Measurements from ENCODE around the gene ALG10B.
"Not testable (repeated sequence)": the region's sequence is repeated elsewhere in the genome, so short reads cannot be mapped to it uniquely, and the experiment has no call there.

Gene ALG10B, protein sequence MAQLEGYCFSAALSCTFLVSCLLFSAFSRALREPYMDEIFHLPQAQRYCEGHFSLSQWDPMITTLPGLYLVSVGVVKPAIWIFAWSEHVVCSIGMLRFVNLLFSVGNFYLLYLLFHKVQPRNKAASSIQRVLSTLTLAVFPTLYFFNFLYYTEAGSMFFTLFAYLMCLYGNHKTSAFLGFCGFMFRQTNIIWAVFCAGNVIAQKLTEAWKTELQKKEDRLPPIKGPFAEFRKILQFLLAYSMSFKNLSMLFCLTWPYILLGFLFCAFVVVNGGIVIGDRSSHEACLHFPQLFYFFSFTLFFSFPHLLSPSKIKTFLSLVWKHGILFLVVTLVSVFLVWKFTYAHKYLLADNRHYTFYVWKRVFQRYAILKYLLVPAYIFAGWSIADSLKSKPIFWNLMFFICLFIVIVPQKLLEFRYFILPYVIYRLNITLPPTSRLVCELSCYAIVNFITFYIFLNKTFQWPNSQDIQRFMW

DNA sequence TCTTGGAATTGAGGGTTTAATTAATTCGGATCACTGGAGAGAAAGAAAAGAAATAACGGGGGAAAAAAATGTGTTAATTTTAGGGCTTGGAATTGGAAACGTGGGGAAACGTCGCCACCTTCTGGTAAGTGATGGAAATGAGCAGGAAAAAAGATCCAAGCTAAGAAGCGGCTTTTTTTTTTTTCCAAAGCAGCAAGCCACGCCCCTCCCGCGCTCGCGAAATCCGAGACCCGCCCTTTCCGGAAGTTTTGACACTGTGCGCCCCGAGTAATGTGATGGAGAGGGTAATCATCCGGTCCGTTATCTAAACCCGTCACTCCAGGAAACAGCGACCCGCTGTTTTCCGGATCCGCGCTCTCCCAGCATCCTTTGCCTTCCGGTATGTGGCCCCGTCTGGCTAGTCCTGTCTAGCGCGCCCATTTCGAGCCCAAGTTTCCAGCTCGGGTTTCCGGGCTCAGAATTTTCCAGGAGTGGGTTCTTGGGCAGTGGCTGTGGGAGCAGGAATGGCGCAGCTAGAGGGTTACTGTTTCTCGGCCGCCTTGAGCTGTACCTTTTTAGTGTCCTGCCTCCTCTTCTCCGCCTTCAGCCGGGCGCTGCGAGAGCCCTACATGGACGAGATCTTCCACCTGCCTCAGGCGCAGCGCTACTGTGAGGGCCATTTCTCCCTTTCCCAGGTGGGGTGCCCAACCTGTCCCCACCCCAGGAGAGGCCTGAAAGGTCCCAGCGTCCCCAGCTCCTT is at the start of gene ALG10B:
ALG10B (plus strand) TSS at position 384 of the 739 bp plus-strand sequence; CDS start at position 504, 120 bp downstream.
- peak; percentile 75 to 91 (median 84) for DNase-seq (ENCODE audit: low read depth in 3 of 3)

GRCh38 chr12:38268612-38269011 is 48.0 kb upstream of the ALG10B start:
- no peak for DNase-seq (ENCODE audit: low read depth in 3 of 3)

DNA sequence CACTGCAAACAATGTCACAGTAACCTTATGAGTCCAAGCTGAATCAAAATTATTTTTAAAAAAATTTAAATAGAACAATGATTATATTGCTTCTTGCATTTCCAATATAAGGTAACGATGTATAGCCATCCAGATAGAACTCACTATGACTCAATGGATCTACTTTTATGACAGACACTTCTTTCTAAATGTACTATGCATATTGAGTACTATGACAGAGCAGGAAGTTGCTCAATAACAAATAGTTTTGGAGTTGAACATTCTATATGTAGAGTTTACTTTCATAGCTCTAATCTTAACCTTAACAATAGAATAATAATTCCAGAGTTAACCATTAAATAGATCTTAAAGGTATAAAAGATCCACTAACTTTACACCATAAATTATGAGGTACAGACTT is 46.7 kb upstream of the ALG10B start:
- no peak for DNase-seq (ENCODE audit: low read depth in 3 of 3)

DNA sequence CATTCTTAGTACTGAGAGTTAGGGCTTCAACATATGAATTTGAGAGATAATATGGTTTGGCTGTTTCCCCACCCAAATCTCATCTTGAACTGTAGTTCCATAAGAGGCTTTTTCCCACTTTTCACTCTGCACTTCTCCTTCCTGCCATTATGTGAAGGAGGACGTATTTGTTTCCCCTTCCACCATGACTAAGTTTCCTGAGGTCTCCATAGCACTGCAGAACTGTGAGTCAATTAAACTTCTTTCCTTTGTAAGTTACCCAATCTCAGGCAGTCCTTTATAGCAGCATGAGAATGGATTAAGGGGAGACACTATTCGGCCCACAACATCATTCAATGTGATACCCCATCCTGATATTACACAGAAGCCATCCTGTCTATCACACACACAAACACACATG is 36.8 kb upstream of the ALG10B start:
- no peak for DNase-seq (ENCODE audit: low read depth in 3 of 3)

GRCh38 chr12:38282886-38283285 is 33.7 kb upstream of the ALG10B start:
- DNase-seq (ENCODE audit: low read depth in 3 of 3): no peak

GRCh38 chr12:38289396-38289795 is 27.2 kb upstream of the ALG10B start:
- no peak for DNase-seq (ENCODE audit: low read depth in 3 of 3)

- no peak for DNase-seq (ENCODE audit: low read depth in 3 of 3)
Measured at GRCh38 chr12:38291160-38291559, 25.4 kb upstream of the ALG10B start.

DNA sequence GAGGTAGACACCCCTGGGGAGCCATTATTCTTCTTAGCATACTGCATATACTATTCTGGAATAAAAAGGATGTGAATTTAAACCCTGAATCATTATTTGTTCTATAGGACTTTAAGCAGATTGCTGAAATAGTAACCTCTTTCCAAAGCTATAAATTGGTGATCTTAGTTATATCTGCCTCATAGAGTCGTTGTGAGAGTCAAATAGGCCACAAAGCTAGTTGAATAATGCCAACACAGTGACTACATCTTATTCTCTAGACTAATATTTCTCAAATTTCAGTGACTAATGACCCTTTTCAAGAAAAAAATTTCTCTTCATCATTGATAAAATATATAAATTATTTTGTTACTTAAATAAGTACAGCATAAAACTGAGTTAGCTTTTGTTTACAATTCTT is 13.6 kb upstream of the ALG10B start:
- DNase-seq (ENCODE audit: low read depth in 3 of 3): not testable (repeated sequence)

GRCh38 chr12:38321966-38322365 is 5.4 kb downstream of the ALG10B start:
- not testable (repeated sequence) for DNase-seq (ENCODE audit: low read depth in 3 of 3)

GRCh38 chr12:38324912-38325311 is 8.3 kb downstream of the ALG10B start:
- no peak for DNase-seq (ENCODE audit: low read depth in 3 of 3)

- DNase-seq (ENCODE audit: low read depth in 3 of 3): no peak
Measured at GRCh38 chr12:38327356-38327755, 10.8 kb downstream of the ALG10B start.

DNA sequence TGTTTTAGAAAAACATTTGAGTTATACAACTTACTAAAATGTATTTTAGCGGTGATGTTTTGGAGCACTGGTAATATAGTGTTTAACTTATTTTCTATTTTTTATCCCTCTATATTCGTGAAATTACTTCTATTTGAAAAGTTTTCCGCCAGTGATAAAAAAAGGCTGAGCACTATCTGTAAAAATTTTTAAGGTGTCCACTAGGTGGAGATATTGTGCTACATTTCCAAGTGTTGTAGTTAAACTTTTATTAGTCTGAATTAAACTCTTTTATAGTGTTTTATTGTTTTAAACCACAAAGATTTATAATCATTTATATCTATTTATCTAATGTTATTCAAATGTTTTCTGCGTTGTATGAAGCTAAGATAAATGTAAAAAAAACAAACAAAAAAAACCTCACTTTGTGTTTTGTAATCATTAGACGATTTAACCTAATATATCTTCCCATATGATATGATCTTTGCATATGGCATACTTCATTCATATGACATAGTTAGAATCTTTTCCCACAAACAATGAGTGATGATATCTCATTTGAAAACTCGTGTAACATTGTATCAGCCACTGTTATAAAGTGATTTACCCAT is 11.8 kb downstream of the ALG10B start:
- no peak for DNase-seq (ENCODE audit: low read depth in 3 of 3)

- not testable (repeated sequence) for DNase-seq (ENCODE audit: low read depth in 3 of 3)
Measured at GRCh38 chr12:38330414-38330813, 13.8 kb downstream of the ALG10B start.

DNA sequence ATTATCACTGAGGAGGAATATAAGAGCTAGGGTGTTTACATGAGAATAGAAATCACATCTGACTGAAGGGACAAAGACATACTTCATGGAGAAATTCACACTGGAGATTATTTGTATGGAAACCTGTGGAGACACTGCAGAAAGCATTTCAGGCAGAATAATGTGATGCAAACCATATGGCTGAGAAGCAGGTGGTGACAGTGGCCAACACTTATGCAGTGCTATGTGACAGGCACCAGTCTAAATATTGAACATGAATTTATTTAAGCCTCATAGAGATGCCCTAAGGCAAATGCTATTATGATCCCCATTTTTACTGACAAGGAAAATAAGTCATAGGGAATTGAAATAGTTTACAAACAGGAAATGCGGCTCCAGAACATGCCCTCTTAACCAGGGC is 16.2 kb downstream of the ALG10B start:
- no peak for DNase-seq (ENCODE audit: low read depth in 3 of 3)

- DNase-seq (ENCODE audit: low read depth in 3 of 3): no peak
Measured at GRCh38 chr12:38342444-38342843, 25.9 kb downstream of the ALG10B start.

GRCh38 chr12:38343256-38343655 is 26.7 kb downstream of the ALG10B start:
- DNase-seq (ENCODE audit: low read depth in 3 of 3): not testable (repeated sequence)

- not testable (repeated sequence) for DNase-seq (ENCODE audit: low read depth in 3 of 3)
Measured at GRCh38 chr12:38343916-38344315, 27.3 kb downstream of the ALG10B start.

DNA sequence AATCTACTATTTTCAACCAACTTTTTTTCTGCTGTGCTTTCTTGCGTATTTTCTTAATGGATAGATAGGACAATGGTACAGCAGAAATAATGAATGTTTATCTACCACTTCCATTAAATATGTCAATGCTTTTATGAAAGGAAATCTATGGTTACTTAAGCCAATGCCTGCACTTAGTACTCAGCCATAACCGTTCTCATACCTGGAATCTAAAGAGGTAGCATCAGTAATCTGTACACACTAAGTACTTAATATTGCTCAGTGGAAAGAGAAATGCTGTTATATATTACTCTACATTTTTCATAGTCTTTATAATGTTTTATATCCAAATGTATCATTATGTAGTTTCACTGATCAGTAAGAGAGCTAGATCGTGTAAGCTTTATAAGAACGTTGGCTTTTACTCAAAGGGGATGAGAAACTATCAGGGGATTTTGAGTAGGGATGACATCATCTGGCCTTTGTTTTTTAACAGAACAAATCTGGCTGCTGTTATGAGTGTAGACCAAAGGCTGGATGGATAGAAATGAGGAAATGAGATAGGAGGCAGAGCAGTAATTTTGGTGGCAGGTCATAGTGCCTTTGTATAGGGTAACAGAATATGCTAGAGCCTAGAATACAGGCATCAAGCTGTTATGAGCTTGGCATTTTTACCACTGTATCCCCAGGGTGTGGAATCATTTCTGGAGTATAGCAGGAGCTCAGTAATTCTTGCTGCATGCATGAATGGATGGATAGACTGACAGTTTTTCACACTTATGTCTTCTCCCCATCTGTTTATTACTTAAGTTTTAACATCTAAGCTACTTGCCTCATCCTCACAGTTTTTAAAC is 34.0 kb downstream of the ALG10B start:
- no peak for DNase-seq (ENCODE audit: low read depth in 3 of 3)

GRCh38 chr12:38351175-38351508 is 34.6 kb downstream of the ALG10B start:
- DNase-seq (ENCODE audit: low read depth in 3 of 3): not testable (repeated sequence)

DNA sequence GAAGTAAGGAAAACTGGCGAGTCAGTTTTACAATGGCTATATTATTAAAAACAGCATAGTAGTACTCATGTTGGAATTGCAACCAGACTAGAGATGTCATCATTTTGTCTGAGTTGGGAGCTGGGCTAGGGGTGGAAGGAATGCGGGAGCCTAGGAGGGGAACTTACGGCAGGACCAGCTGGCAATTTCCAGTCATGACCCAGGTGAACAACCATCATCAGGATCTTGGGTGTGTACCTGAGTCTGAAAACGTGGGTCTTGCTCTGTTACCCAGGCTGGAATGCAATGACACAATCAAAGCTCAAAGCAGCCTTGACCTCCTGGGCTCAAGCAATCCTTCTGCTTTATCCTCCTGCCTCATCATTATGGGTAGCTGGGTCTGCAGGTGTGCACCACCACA is 50.9 kb downstream of the ALG10B start:
- no peak for DNase-seq (ENCODE audit: low read depth in 3 of 3)

GRCh38 chr12:38370311-38370710 is 53.7 kb downstream of the ALG10B start:
- no peak for DNase-seq (ENCODE audit: low read depth in 3 of 3)

DNA sequence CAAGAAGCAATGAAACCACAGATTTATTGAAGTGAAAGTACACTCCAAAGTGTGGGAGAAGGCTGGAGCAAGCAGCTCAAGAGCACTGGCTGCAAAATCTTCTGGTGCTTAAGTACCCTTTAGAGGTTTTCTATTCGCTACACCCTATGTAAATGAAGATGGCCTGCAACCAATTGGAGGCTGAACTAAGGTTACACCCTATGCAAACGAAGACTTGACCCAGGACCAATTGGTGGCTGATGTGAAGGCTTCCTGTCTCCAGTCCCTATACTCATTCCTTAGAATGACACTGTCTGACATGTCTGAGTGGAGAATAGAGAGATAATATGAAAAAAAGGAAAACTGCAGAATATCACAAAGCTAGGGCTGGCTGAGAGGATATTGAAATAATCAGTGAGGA is 57.2 kb downstream of the ALG10B start:
- no peak for DNase-seq (ENCODE audit: low read depth in 3 of 3)
